ENCODE measurements around the gene CSTPP1. TPM values are rescaled to one million over a fixed set of nuclear protein-coding genes. Genes with fewer than 3 reads are reported as not detected.

Gene CSTPP1
- total and polyA plus RNA-seq, 2 donors (not counting 3 experiments of a cell fraction or from before 2014, with no cell fraction given): 25.9 to 38.2 TPM

DNA sequence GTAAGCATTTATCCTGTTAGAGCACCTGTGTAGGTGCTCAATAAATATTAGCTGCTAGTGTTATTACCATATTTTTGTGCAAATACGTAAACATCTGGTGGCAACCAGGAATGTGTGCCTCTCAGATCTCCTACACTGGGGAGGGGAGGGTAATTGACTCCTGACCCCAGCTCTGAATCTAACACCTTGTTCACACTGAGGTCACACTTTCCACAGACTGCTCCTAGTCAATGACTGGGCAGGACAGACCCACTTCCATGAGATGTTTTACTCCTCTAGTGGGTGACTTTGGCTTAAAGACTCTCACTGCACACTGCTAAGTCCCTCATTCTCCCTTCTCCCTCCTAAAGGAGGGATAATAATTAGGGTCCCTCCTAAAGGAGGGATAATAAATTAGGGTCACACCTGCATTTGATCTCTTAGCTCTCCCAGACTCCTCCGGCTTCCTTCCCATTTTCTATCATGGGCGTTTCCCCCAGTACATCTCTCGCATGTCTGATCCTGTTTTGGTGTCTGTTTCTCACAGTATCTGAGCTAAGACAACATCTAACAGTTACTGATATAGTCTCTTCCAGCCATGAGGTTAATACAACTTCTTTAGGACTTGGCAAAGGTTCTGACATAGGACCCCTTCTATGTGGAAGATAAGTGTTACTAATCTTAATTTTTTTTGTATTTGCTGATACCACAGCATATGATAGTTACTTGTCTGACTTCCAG, 8.0 kb downstream of the CSTPP1 start:
- no TSS peak for BruUV-seq (replicated peaks)
- H3K79me2 ChIP-seq (ENCODE audit: control insufficient read depth, insufficient read depth, low read length): no peaks in the 10 kb centered on the region
- peaks cover 3% of the 10 kb centered on the region for H3K4me1 ChIP-seq (ENCODE audit: control insufficient read depth, extremely low read depth, insufficient read depth, low read length)
- H3K4me3 ChIP-seq (replicated peaks in 1 of 3; ENCODE audit: insufficient read depth in 1 of 3, low read depth in 1 of 3, low read length in 3 of 3): no peak overlapping the region
- dilution Hi-C loops (cut with MboI; ENCODE audit: extremely low pct_ligation_motif_present, low sequenced_read_pairs) (no loop called here), intact Hi-C loops (cut with micrococcal nuclease) (no loop called here)
- no peaks in the 10 kb centered on the region for H4K20me1 ChIP-seq (replicated peaks; ENCODE audit: control insufficient read depth, extremely low read depth, insufficient read depth, low read length)
- no peak overlapping the region for H3K4me2 ChIP-seq (ENCODE audit: insufficient read depth, low read length)
- TF ChIP-seq GATA2 (IDR thresholded peaks at IDR 0.05; ENCODE audit: insufficient read depth, insufficient read length, low read depth, low read length) (no peak), MYC (IDR thresholded peaks at IDR 0.05; ENCODE audit: low read depth, low read length) (no peak)
- TF ChIP-seq, protein P1, sequence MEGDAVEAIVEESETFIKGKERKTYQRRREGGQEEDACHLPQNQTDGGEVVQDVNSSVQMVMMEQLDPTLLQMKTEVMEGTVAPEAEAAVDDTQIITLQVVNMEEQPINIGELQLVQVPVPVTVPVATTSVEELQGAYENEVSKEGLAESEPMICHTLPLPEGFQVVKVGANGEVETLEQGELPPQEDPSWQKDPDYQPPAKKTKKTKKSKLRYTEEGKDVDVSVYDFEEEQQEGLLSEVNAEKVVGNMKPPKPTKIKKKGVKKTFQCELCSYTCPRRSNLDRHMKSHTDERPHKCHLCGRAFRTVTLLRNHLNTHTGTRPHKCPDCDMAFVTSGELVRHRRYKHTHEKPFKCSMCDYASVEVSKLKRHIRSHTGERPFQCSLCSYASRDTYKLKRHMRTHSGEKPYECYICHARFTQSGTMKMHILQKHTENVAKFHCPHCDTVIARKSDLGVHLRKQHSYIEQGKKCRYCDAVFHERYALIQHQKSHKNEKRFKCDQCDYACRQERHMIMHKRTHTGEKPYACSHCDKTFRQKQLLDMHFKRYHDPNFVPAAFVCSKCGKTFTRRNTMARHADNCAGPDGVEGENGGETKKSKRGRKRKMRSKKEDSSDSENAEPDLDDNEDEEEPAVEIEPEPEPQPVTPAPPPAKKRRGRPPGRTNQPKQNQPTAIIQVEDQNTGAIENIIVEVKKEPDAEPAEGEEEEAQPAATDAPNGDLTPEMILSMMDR (IDR thresholded peaks at IDR 0.05; ENCODE audit: extremely low read depth in 1 of 2, insufficient read depth in 1 of 2, low read depth in 1 of 2, low read length in 2 of 2): no peak
- H3K9me1 ChIP-seq (replicated peaks; ENCODE audit: control insufficient read depth, extremely low read depth, insufficient read depth, low read length): no peaks in the 10 kb centered on the region
- ChIA-PET POLR2A (interaction anchor here (0.6 kb wide), 1 partner anchor 215 kb away, joined by 6 read pairs; no protein-coding TSS in a partner anchor), CTCF (no interaction called here)
- no peak overlapping the region for H3K27ac ChIP-seq (ENCODE audit: insufficient read depth, low read depth, low read length)
- no peaks in the 10 kb centered on the region for H3K27me3 ChIP-seq (ENCODE audit: control insufficient read depth in 2 of 2, insufficient read depth in 2 of 2, low read length in 2 of 2)
- DNase-seq (ENCODE audit: low read depth, low spot score) (no peak), FAIRE-seq (no peak)
- H3K9me3 ChIP-seq (replicated peaks; ENCODE audit: control insufficient read depth, insufficient read depth, low read length): no peaks in the 10 kb centered on the region
- H2AFZ ChIP-seq (ENCODE audit: low read depth, low read length): no peak overlapping the region
- no peak overlapping the region for H3K9ac ChIP-seq (replicated peaks; ENCODE audit: extremely low read depth, insufficient read depth, low read length)
- no peaks in the 10 kb centered on the region for H3K36me3 ChIP-seq (ENCODE audit: control insufficient read depth in 2 of 2, extremely low read depth in 1 of 2, insufficient read depth in 2 of 2, low read length in 2 of 2)

All from endothelial cell of umbilical vein (primary cell).